ENCODE measurements around the gene SOX14. TPM values are rescaled to one million over a fixed set of nuclear protein-coding genes. Genes with fewer than 3 reads are reported as not detected.

SOX14 gene
- total RNA-seq, 4 donors from 2014 or later: 0.14 TPM; not detected in 3

DNA sequence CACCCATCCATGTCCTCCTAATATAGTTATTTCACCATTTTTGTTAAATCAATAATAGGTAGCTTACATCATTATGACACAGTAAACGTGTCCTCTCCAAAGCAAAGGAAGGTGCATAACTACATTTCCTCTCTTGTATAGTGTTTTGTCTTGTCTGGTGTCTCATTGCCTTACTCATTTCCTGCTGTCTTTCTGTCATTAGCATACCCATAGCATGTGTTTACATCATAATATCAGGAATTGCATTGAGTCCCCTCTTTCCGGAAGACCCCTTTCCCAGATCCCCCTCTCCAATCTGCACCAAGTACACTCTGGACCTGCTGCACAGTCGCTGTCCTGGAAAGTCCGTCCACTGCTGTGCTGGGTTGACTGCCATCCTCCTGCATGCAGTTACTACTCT, 47.9 kb downstream of the SOX14 start:
- Histone ChIP-seq H3K36me3 (no peaks in the 10 kb centered on the region), H3K4me3 (no peak overlapping the region), H3K9me3 (no peaks in the 10 kb centered on the region), H3K4me1 (no peaks in the 10 kb centered on the region), H3K27ac (no peak overlapping the region), H3K27me3 (no peaks in the 10 kb centered on the region)
- intact Hi-C loops (cut with DNase I; ENCODE audit: low total_unique reads): no loop called here
- DNase-seq: no peak
- TF ChIP-seq POLR2A (IDR thresholded peaks at IDR 0.05): no peak

DNA sequence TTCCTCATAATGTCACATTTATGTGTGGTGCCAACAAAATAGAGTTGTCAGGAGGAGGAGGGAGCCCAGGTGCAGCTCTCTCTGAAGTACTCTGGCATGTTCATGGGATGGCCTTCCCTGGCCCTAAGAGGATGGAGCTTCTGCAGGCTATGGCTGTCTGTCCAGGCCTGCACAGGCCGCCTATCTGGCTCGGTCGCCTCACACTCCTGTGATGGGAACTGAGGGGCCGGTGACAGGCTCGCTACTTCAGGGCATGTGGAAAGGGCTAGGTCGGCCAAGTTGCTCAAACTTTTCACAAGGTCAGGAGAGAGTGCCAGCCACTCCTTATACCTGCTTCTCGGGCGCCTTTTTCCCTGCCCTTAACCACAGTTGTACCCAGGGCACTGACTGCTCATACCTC, 51.1 kb downstream of the SOX14 start:
- TF ChIP-seq, protein P1, sequence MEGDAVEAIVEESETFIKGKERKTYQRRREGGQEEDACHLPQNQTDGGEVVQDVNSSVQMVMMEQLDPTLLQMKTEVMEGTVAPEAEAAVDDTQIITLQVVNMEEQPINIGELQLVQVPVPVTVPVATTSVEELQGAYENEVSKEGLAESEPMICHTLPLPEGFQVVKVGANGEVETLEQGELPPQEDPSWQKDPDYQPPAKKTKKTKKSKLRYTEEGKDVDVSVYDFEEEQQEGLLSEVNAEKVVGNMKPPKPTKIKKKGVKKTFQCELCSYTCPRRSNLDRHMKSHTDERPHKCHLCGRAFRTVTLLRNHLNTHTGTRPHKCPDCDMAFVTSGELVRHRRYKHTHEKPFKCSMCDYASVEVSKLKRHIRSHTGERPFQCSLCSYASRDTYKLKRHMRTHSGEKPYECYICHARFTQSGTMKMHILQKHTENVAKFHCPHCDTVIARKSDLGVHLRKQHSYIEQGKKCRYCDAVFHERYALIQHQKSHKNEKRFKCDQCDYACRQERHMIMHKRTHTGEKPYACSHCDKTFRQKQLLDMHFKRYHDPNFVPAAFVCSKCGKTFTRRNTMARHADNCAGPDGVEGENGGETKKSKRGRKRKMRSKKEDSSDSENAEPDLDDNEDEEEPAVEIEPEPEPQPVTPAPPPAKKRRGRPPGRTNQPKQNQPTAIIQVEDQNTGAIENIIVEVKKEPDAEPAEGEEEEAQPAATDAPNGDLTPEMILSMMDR (IDR thresholded peaks at IDR 0.05): no peak
- TF ChIP-seq POLR2A (IDR thresholded peaks at IDR 0.05): no peak
- H3K27ac ChIP-seq: no peak overlapping the region
- H3K27me3 ChIP-seq: no peaks in the 10 kb centered on the region
- intact Hi-C loops (cut with DNase I; ENCODE audit: low total_unique reads): no loop called here
- H3K36me3 ChIP-seq: no peaks in the 10 kb centered on the region
- no peak overlapping the region for H3K4me3 ChIP-seq
- DNase-seq: no peak
- no peaks in the 10 kb centered on the region for H3K4me1 ChIP-seq
- no peaks in the 10 kb centered on the region for H3K9me3 ChIP-seq

Other genes with a start within 250 kb of the SOX14 start
- not detected for gene CLDN18, start 245.8 kb downstream of the SOX14 start, total RNA-seq